ENCODE data around the gene CATSPERD.

Gene CATSPERD

DNA sequence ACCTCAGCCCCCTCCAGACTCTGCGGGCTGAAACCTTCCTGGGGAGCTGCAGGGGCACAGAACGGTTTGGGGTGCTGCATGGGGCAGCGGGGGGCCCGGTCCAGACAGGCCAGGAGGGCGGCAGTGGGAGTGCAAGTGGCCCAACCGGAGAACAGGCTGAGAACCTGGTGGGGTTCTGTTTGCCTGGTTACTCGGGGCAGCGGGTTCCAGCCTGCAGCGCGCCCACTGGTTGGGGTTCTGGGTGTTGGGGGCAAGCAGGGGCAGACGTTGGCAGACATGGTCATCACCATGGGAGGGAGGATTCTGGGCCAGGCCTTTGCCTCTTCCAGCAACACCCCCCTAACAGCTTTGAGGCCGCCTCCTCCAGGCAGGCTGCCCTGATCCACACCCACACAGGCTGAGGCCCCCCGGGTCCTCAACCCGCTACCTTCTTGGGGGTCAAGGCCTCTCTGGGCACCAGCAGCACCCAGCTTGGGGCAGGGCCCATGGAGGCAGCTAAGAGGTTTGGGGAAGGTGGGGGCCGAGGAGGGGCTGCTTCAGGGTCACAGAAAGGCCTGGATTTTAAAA lies 64.2 kb downstream of the CATSPERD start, which contains the start of gene PRR22:
Gene PRR22, minus strand, starts transcription at position 166 of the 567 bp plus-strand sequence. Its CDS starts 86 bp downstream, at position 80.
- no peak for DNase-seq (ENCODE audit: low spot score)

DNA sequence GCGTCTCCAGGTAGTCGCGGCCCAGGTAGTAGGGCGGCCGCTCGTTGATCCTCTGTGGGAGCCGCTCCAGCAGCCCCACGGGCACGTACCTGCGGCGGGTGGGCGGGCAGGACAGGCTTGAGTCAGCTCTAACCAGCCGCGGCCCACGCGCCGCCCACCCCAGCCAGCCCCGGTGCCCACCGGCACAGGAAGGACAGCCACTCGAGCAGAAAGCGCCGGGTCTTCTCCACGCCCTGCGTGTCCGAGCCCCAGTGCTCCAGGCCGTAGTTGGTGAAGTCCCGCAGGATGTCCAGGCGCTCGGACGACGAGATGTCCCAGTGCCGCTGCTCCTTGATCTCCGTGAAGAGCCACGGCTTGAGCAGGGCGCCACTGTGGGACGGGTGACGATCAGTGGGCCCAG lies 65.0 kb downstream of the CATSPERD start:
- no peak for DNase-seq (ENCODE audit: low spot score)

GRCh38 chr19:5786593-5787408 lies 66.4 kb downstream of the CATSPERD start:
- DNase-seq (ENCODE audit: low spot score) = no peak

- no peak for DNase-seq (ENCODE audit: low spot score)
Observed at GRCh38 chr19:5787409-5788182, 67.2 kb downstream of the CATSPERD start.

DNA sequence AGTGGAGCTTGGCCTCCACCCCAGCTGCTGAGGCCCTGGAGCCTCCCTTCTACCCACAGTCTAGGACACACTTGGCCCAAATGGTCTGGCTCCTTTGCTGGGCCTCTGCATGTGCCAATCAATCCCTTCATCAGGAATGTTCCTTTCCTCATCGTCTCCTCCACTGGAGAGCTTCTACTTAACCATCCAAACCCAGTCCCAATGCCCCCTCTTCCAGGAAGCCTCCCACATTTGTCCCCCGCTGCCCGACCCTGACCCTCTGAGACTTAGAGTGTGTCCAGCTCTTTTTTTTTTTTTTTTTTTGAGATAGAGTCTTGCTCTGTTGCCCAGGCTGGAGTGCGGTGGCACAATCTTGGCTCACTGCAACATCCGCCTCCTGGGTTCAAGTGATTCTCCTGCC lies 68.0 kb downstream of the CATSPERD start:
- DNase-seq (ENCODE audit: low spot score) = no peak

DNA sequence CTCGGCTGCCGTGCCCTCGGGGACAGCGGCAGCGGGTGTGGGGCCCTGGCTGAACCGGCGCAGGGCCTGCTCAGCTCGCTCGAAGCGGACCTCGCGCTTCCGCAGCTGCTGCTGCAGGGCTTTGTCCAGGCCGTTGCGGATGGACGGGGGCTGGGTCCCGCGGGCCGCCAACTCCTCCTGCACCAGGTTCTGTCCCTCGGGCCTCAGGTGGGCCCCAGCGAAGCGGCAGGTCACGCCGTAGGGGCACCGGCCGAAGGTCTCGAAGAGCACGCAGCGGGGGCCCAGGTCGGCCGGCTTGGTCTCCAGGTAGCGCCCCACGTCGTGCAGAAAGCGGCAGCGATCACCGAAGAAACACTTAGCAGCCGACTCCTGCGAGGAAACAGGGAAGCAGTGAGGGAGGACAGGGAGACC lies 68.9 kb downstream of the CATSPERD start:
- DNase-seq (ENCODE audit: low spot score) = no peak

DNA sequence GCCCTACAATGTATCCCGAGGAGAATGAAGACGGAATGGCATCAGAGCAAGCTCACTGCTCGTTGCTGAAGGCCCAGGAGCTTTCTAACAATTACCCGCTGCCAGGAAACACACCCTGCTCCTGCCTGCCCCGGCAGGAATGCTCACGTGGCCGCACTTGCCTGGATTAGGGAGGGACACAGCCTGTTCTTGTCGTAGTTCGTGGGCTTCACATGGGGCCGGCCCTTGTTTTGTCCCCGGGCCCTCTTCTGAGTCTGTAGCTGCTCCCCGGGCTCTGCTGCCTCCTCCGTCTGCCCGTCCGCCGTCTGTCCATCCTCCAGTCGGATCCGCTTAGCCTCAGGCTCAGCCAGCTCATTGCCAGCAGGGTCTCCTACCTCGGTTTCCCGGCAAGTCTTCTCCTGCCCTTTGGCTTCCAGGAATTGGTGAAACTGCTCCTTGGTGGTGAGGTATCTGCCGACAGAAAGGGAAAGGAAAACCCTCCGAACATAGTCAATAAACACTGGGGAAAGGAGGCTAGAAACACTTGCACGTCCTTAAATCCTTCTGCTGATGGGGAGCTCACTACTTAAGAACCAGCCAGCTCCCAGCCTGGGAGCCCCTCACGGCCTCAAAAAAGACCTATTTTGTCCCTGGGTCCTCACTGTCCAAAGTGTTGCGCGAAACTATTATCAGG lies 69.6 kb downstream of the CATSPERD start:
- no peak for DNase-seq (ENCODE audit: low spot score)

DNA sequence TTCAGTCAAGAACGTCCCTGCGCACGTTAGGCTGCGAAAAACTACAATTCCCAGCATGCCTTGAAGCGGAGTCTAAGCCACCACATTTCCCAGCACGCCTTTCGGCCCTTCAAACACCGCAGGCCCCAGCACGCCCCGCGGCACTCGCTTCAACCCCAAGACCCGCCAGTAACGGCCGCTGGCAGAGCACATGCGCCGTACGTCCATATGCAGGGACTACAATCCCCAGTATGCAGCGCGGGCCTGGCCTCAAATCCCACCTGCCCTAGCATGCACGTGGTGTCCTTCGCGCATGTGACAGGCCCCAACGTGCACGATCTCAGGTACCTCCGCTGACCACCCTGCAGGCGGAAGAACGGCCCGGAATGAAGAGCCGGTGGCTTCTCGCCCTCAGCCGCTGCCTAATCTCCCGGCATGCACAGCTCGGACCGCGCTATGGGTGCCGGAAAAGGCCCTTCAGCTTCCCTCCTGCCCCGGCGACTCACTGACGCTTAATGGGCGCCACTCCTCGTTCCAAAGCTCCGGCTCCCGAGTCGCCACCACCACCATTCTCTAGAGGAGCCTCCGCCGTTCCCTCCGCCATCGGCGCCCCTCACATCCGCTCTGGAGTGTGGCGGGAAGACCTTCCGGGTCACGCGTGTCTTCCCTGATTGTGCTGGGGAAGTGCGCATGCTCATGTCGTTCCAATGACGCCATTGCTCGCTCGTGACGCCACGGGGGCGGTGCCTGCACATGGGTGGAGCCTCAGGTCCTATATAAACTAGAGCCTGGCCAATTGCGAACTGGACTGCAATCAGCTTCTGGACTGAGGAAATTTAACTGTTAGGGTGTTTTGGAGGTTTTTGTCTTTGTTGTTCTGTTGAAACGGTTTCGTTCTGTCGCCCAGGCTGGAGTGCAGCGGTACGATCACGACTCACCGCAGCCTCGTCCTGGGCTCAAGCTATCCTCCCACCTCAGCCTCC lies 70.4 kb downstream of the CATSPERD start, which contains the start of gene DUS3L:
Gene DUS3L, minus strand, starts transcription at position 605 of the 962 bp plus-strand sequence. Its CDS starts 22 bp downstream, at position 583.
- DNase-seq (ENCODE audit: low spot score) = peak; percentile 99

- no peak for DNase-seq (ENCODE audit: low spot score)
Observed at GRCh38 chr19:5792224-5792623, 71.8 kb downstream of the CATSPERD start.

- no peak for DNase-seq (ENCODE audit: low spot score)
Observed at GRCh38 chr19:5793188-5793587, 72.8 kb downstream of the CATSPERD start.

DNA sequence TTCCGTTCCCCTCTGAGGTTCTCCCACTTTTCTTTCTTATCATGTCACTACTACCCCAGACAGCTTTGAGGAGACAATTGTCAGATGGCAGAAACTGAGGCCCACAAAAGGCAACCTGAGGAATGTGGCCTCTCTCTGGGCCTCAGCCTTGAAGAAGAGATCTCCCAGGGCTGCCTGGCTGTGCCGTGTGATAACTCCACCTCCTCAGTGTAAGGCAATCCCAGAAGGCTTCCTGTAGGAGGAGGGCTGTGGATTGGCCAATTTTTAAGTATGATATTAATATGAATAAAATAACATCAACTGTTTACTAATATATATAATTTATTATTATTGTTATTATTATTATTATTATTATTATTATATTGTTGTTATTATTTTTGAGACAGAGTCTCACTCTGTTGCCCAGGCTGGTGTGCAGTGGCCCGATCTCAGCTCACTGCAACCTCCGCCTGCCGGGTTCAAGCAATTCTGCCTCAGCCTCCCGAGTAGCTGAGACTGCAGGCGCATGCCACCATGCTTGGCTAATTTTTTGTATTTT lies 75.0 kb downstream of the CATSPERD start:
- no peak for DNase-seq (ENCODE audit: low spot score)

- no peak for DNase-seq (ENCODE audit: low spot score)
Observed at GRCh38 chr19:5798244-5798643, 77.8 kb downstream of the CATSPERD start.

DNA sequence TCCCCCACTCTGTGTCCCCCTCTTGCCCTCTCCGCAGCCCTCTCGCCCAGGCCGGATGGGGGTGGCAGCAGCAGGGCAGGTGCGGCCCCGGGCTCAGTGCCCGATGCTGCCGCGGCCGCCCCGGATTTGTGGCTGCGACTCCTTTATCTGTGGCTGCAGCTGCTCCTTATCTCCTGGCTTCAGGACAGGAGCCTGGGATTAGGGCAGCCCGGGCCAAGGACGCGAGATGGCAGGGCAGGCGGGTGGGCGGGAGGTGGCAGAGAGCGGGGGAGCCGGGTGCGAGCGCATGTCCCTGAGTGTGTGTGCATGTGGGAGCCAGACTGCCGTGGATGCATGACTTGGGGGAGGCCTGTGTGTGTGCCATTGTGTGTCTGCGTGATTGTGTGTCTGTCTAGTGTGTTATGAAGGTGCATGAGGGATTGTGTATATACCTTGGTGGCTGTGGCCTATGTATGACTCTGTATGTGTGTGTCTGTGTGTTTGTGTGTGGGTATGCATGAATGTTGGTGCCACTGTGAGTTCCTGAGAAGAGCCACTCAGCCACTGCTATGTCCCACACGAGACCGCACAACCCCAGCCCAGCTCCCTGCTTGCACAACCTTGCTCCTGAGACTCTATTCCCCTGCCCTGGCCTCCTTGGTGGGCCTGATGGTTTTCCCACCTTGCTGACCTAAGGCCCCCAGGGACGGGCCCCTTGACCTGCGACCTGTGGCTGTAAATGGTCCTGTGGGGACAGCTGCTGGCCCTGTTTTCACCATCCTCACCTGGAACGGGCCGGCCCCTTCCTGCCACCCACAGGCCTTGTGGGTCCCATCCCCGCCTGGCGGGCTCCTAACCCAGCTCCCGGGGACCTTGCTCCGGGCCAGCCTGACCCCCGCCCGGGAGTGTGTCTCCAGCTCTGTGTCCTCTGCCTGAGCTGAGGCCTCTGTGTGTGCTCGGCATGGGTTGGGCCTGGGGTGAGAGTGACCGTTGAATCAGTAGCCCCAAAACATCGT lies 79.1 kb downstream of the CATSPERD start:
- DNase-seq (ENCODE audit: low spot score) = no peak

DNA sequence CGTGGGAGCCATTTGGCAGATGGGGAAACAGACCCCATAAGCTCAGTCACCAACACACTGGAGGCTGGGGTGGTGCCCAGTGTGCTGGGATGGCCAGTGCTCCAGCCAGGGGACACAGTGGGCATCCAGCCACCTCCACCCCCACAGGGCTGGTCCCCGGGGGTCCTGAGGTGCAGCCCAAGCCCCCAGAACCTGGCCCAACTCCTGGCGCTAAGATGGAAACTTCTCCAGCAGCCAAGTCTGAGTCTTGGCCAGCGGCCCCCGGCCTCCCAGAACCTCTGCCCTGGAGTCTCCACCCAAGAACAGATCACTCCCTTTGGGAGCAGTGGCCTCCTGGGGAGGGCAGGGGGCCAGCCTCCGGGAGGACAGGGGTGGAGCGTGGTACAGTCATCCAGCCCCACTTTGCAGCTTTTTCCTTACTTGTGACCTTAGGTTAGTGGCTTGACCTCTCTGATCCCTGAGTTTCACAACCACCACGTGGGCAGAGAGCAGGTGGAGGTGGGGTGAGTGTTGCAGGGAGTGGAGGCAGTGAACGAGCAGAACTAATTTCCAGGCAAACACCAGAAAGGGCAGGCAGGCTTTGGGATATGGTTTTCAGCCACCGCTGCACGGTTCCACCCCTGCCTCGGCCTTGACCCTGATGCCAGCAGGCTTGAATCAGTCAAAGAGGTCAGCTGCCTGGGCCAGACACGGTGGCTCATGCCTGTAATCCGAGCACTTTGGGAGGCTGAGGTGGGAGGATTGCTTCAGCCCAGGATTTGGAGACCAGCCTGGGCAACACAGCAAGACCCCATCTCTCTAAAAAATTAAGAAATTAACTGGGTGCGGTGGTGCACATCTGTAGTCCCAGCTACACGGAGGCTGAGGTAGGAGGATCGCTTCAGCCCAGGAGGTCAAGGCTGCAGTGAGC lies 80.2 kb downstream of the CATSPERD start:
- no peak for DNase-seq (ENCODE audit: low spot score)

DNA sequence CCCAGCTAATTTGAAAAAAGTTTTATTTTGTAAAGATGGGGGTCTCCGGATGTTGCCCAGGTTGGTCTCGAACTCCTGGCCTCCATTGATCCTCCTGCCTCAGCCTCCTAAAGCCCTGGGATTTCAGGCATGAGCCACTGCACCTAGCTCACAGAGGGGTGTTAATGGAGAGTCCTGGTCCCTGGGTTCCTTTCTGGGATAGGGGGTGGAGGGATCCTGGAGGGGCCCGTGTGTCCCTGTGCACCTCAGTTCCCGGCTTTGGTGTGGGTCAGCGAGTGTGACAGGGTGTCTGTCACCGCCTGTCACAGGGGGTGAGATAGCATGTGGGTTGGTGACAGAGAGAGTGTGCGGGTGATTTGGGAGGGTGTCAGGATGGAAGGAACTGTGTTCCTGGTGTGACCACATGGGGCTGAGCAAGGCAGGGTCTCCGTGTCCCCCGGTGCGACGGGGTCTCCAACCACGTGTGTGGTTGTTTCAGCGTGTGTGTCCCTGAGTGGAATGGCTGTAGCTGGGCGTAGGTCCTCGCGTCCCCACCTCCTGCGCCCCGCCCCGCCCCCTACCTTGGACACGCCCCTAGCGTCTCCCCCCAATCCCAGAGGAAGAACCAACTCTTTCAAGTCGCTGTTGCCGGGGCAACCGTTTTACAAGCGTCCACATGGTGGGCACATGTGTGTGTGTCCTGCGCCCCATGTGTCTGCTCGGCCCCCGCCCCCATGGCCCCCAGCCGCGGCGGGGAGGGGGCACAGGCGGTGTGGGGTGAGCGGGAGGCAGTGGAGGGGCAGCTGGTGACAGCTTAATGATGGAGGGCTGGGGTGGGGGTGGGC lies 81.6 kb downstream of the CATSPERD start:
- DNase-seq (ENCODE audit: low spot score) = no peak

DNA sequence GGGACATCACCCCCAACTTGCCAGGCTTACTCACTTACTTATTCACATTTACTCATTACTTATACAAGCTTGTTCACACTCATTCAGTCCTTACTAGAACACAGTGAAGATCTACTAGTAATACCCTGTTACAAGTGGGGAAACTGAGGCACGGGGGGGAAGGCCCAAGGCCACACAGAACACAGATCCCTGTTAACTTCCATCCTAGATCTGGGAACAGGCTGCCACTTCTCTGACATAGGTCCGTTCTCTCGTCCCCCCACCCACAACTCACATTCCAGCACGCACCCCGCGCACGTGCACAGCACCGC lies 83.0 kb downstream of the CATSPERD start:
- no peak for DNase-seq (ENCODE audit: low spot score)

- DNase-seq (ENCODE audit: low spot score) = peak; percentile 99
Observed at GRCh38 chr19:5803752-5804515, 83.5 kb downstream of the CATSPERD start.

All from AG08396 (cell line).